ENCODE data around the gene APOA5. TPM values are rescaled to one million over a fixed set of nuclear protein-coding genes. Genes with fewer than 3 reads are reported as not detected.

APOA5 gene
- polyA plus RNA-seq, 3 donors = not detected

DNA sequence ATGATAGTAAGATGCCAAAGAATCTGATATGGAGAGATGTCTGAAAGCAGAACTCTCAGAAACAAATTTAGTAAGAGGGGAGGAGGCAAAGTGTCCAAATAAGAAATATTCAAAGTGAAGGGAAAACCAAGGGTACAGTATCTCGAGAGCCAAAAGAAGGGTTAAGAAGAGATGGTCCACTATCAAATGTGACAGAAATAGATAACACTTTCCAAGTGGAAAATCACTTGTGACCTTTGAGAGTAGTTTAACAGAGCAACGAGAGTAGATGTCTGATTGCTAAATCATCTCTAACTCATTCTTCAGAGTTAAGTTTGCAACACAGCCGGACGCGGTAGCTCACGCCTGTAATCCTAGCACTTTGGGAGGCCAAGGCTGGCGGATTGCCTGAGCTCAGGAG, 14.6 kb downstream of the APOA5 start:
- intact Hi-C loops (cut with micrococcal nuclease) = no loop called here
- Histone ChIP-seq H3K27ac (ENCODE audit: low read depth in 1 of 2, low read length in 2 of 2) (no peak overlapping the region), H3K4me1 (ENCODE audit: control insufficient read depth in 1 of 2, insufficient read depth in 2 of 2, low read length in 2 of 2) (peaks cover 13 to 21% of the 10 kb centered on the region in 2 donors), H3K4me3 (replicated peaks in 1 of 3; ENCODE audit: low read depth in 2 of 3, low read length in 3 of 3) (no peak overlapping the region), H3K27me3 (ENCODE audit: control insufficient read depth in 2 of 2, insufficient read depth in 2 of 2, low read length in 2 of 2) (no peaks in the 10 kb centered on the region), H3K4me2 (replicated peaks; ENCODE audit: extremely low read depth, low read length, poor library complexity, severe bottlenecking) (no peak overlapping the region), H3K9me3 (replicated peaks in 1 of 2; ENCODE audit: control insufficient read depth in 1 of 2, insufficient read depth in 1 of 2, low read length in 2 of 2) (no peaks in the 10 kb centered on the region), H4K20me1 (ENCODE audit: insufficient read depth, low read length) (no peaks in the 10 kb centered on the region), H3K9ac (ENCODE audit: insufficient read depth, low read length, poor library complexity, severe bottlenecking) (no peak overlapping the region), H2AFZ (ENCODE audit: insufficient read depth, low read depth, low read length, poor library complexity, severe bottlenecking) (no peak overlapping the region), H3K36me3 (replicated peaks in 1 of 2; ENCODE audit: control insufficient read depth in 1 of 2, insufficient read depth in 2 of 2, low read length in 2 of 2) (peaks cover 46 to 64% of the 10 kb centered on the region in 2 donors), H3K79me2 (ENCODE audit: insufficient read depth, low read length) (peaks cover 8% of the 10 kb centered on the region)
- TF ChIP-seq, protein P1, sequence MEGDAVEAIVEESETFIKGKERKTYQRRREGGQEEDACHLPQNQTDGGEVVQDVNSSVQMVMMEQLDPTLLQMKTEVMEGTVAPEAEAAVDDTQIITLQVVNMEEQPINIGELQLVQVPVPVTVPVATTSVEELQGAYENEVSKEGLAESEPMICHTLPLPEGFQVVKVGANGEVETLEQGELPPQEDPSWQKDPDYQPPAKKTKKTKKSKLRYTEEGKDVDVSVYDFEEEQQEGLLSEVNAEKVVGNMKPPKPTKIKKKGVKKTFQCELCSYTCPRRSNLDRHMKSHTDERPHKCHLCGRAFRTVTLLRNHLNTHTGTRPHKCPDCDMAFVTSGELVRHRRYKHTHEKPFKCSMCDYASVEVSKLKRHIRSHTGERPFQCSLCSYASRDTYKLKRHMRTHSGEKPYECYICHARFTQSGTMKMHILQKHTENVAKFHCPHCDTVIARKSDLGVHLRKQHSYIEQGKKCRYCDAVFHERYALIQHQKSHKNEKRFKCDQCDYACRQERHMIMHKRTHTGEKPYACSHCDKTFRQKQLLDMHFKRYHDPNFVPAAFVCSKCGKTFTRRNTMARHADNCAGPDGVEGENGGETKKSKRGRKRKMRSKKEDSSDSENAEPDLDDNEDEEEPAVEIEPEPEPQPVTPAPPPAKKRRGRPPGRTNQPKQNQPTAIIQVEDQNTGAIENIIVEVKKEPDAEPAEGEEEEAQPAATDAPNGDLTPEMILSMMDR (IDR thresholded peaks at IDR 0.05) = no peak
- H3K4me1 Mint-ChIP-seq = peaks cover 17% of the 10 kb centered on the region
- DNase-seq = no peak
- H3K36me3 Mint-ChIP-seq = peaks cover 55 to 64% of the 10 kb centered on the region in 2 donors
- WGBS (ENCODE audit: insufficient coverage) = 100% methylated on average over 1 of the region's 7 CpGs
- peak overlapping the region in 1 of 7 donors; percentile 2 for H3K27ac Mint-ChIP-seq
- H3K27me3 Mint-ChIP-seq (ENCODE audit: low read depth in 3 of 3) = peaks cover 0 to 2% (median 0%) of the 10 kb centered on the region in 3 donors
- no peaks in the 10 kb centered on the region for H3K9me3 Mint-ChIP-seq
- no peak overlapping the region for H3K4me3 Mint-ChIP-seq

DNA sequence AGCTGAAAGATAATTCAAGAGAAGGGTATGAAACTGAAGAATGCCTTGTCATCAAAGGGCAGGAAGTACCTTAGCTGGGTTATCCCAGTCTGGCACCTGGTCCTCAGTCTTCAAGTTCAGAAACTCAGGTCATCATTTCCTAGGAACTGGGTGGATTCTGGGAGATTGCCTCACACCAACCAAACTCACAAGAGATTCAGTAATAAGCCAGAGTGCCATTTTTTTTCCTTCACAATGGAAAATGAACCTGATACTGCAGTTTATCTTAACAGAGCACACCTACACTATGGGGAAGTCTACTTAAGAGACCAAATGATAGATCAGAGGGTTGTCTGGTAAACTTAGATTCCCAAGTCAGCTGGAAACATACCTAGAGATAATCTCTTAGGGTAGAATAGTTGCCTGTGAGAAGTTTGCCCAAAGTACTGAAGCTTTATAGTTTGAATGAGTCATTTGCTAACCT, 15.1 kb downstream of the APOA5 start:
- H3K4me2 ChIP-seq (replicated peaks; ENCODE audit: extremely low read depth, low read length, poor library complexity, severe bottlenecking) = no peak overlapping the region
- no peak overlapping the region for H3K4me3 ChIP-seq (replicated peaks in 1 of 3; ENCODE audit: low read depth in 2 of 3, low read length in 3 of 3)
- H3K4me1 ChIP-seq (ENCODE audit: control insufficient read depth in 1 of 2, insufficient read depth in 2 of 2, low read length in 2 of 2) = peaks cover 18 to 26% of the 10 kb centered on the region in 2 donors
- peak overlapping the region in 2 of 7 donors; percentile 2 to 35 for H3K27ac Mint-ChIP-seq
- H3K36me3 Mint-ChIP-seq = peaks cover 52 to 59% of the 10 kb centered on the region in 2 donors
- intact Hi-C loops (cut with micrococcal nuclease) = no loop called here
- TF ChIP-seq, protein P1 (IDR thresholded peaks at IDR 0.05) = no peak
- no peak overlapping the region for H3K9ac ChIP-seq (ENCODE audit: insufficient read depth, low read length, poor library complexity, severe bottlenecking)
- no peak overlapping the region for H3K27ac ChIP-seq (ENCODE audit: low read depth in 1 of 2, low read length in 2 of 2)
- no peaks in the 10 kb centered on the region for H3K27me3 ChIP-seq (ENCODE audit: control insufficient read depth in 2 of 2, insufficient read depth in 2 of 2, low read length in 2 of 2)
- no peaks in the 10 kb centered on the region for H4K20me1 ChIP-seq (ENCODE audit: insufficient read depth, low read length)
- no peak for DNase-seq
- no peaks in the 10 kb centered on the region for H3K9me3 ChIP-seq (replicated peaks in 1 of 2; ENCODE audit: control insufficient read depth in 1 of 2, insufficient read depth in 1 of 2, low read length in 2 of 2)
- peaks cover 13% of the 10 kb centered on the region for H3K79me2 ChIP-seq (ENCODE audit: insufficient read depth, low read length)
- H3K36me3 ChIP-seq (replicated peaks in 1 of 2; ENCODE audit: control insufficient read depth in 1 of 2, insufficient read depth in 2 of 2, low read length in 2 of 2) = peaks cover 43 to 59% of the 10 kb centered on the region in 2 donors
- H3K4me3 Mint-ChIP-seq = no peak overlapping the region
- no peak overlapping the region for H2AFZ ChIP-seq (ENCODE audit: insufficient read depth, low read depth, low read length, poor library complexity, severe bottlenecking)
- H3K27me3 Mint-ChIP-seq (ENCODE audit: low read depth in 3 of 3) = peaks cover 0 to 2% (median 0%) of the 10 kb centered on the region in 3 donors
- peaks cover 22% of the 10 kb centered on the region for H3K4me1 Mint-ChIP-seq
- no peaks in the 10 kb centered on the region for H3K9me3 Mint-ChIP-seq
